ENCODE results near the gene PHF13.
"Not testable (repeated sequence)": the region's sequence is repeated elsewhere in the genome, so short reads cannot be mapped to it uniquely, and the experiment has no call there.

PHF13 gene

GRCh38 chr1:6624710-6625583 is 11.4 kb downstream of the PHF13 start, which contains the start of gene THAP3:
Gene THAP3 (plus strand): TSS chr1:6624868. CDS start chr1:6625219, 351 bp downstream.
- H3K4me3 Mint-ChIP-seq = peak within 1 kb of the TSS; percentile 93
- no peaks in the 10 kb centered on the region for H3K27me3 Mint-ChIP-seq
- peaks cover 11% of the 10 kb centered on the region for H3K36me3 Mint-ChIP-seq
- no peaks in the 10 kb centered on the region for H3K9me3 Mint-ChIP-seq
- H3K27ac Mint-ChIP-seq = peak within 1 kb of the TSS; percentile 90
- ATAC-seq (ENCODE audit: low read depth) = peak; percentile 92
- DNase-seq (ENCODE audit: low spot score in 2 of 2) = peak; percentile 84 to 90
- H3K4me1 Mint-ChIP-seq = peaks cover 25% of the 10 kb centered on the region

GRCh38 chr1:6625584-6626149 is 12.1 kb downstream of the PHF13 start:
- peak overlapping the region; percentile 90 for H3K27ac Mint-ChIP-seq
- peak overlapping the region; percentile 93 for H3K4me3 Mint-ChIP-seq
- H3K9me3 Mint-ChIP-seq = no peaks in the 10 kb centered on the region
- H3K4me1 Mint-ChIP-seq = peaks cover 25% of the 10 kb centered on the region
- H3K36me3 Mint-ChIP-seq = peaks cover 7% of the 10 kb centered on the region
- ATAC-seq (ENCODE audit: low read depth) (peak; percentile 22), DNase-seq (ENCODE audit: low spot score in 2 of 2) (no peak)
- H3K27me3 Mint-ChIP-seq = no peaks in the 10 kb centered on the region

- no peaks in the 10 kb centered on the region for H3K27me3 Mint-ChIP-seq
- H3K4me3 Mint-ChIP-seq = peak overlapping the region; percentile 59
- H3K36me3 Mint-ChIP-seq = peaks cover 8% of the 10 kb centered on the region
- no peak for DNase-seq (ENCODE audit: low spot score in 2 of 2)
- no peaks in the 10 kb centered on the region for H3K9me3 Mint-ChIP-seq
- ATAC-seq (ENCODE audit: low read depth) = peak; percentile 30
- peaks cover 25% of the 10 kb centered on the region for H3K4me1 Mint-ChIP-seq
- H3K27ac Mint-ChIP-seq = peak overlapping the region; percentile 68
Observed at GRCh38 chr1:6627031-6627430, 13.5 kb downstream of the PHF13 start.

GRCh38 chr1:6627841-6628545 is 14.5 kb downstream of the PHF13 start:
- Mint-ChIP-seq H3K4me3 (peak overlapping the region; percentile 32), H3K27ac (no peak overlapping the region), H3K4me1 (peaks cover 25% of the 10 kb centered on the region), H3K27me3 (no peaks in the 10 kb centered on the region), H3K9me3 (no peaks in the 10 kb centered on the region), H3K36me3 (peaks cover 10% of the 10 kb centered on the region)
- DNase-seq (ENCODE audit: low spot score in 2 of 2) = no peak
- no peak for ATAC-seq (ENCODE audit: low read depth)

GRCh38 chr1:6628971-6629479 is 15.5 kb downstream of the PHF13 start:
- Mint-ChIP-seq H3K4me3 (no peak overlapping the region), H3K27ac (no peak overlapping the region), H3K36me3 (peaks cover 14% of the 10 kb centered on the region), H3K9me3 (no peaks in the 10 kb centered on the region), H3K27me3 (no peaks in the 10 kb centered on the region), H3K4me1 (peaks cover 22% of the 10 kb centered on the region)
- ATAC-seq (ENCODE audit: low read depth) (no peak), DNase-seq (ENCODE audit: low spot score in 2 of 2) (no peak)

GRCh38 chr1:6630027-6630426 is 16.5 kb downstream of the PHF13 start:
- Mint-ChIP-seq H3K36me3 (peaks cover 14% of the 10 kb centered on the region), H3K4me1 (peaks cover 22% of the 10 kb centered on the region), H3K27ac (no peak overlapping the region), H3K27me3 (no peaks in the 10 kb centered on the region), H3K4me3 (no peak overlapping the region), H3K9me3 (no peaks in the 10 kb centered on the region)
- DNase-seq (ENCODE audit: low spot score in 2 of 2) (no peak), ATAC-seq (ENCODE audit: low read depth) (no peak)

GRCh38 chr1:6631058-6631457 is 17.5 kb downstream of the PHF13 start:
- DNase-seq (ENCODE audit: low spot score in 2 of 2) = no peak
- H3K36me3 Mint-ChIP-seq = peaks cover 14% of the 10 kb centered on the region
- no peak for ATAC-seq (ENCODE audit: low read depth)
- H3K27me3 Mint-ChIP-seq = no peaks in the 10 kb centered on the region
- H3K9me3 Mint-ChIP-seq = no peaks in the 10 kb centered on the region
- H3K4me1 Mint-ChIP-seq = peaks cover 20% of the 10 kb centered on the region
- H3K27ac Mint-ChIP-seq = no peak overlapping the region
- no peak overlapping the region for H3K4me3 Mint-ChIP-seq

- H3K27ac Mint-ChIP-seq = no peak overlapping the region
- DNase-seq (ENCODE audit: low spot score in 2 of 2) (no peak), ATAC-seq (ENCODE audit: low read depth) (no peak)
- H3K27me3 Mint-ChIP-seq = no peaks in the 10 kb centered on the region
- H3K4me3 Mint-ChIP-seq = no peak overlapping the region
- H3K4me1 Mint-ChIP-seq = peaks cover 4% of the 10 kb centered on the region
- peaks cover 12% of the 10 kb centered on the region for H3K36me3 Mint-ChIP-seq
- H3K9me3 Mint-ChIP-seq = no peaks in the 10 kb centered on the region
Observed at GRCh38 chr1:6632588-6633514, 19.3 kb downstream of the PHF13 start.

GRCh38 chr1:6634371-6635052 is 21.0 kb downstream of the PHF13 start:
- peak; percentile 53 for ATAC-seq (ENCODE audit: low read depth)
- no peaks in the 10 kb centered on the region for H3K9me3 Mint-ChIP-seq
- H3K4me3 Mint-ChIP-seq = no peak overlapping the region
- H3K4me1 Mint-ChIP-seq = peaks cover under 1% of the 10 kb centered on the region
- no peaks in the 10 kb centered on the region for H3K27me3 Mint-ChIP-seq
- H3K36me3 Mint-ChIP-seq = peaks cover 12% of the 10 kb centered on the region
- no peak overlapping the region for H3K27ac Mint-ChIP-seq
- no peak for DNase-seq (ENCODE audit: low spot score in 2 of 2)

GRCh38 chr1:6635161-6635909 is 21.8 kb downstream of the PHF13 start:
- H3K9me3 Mint-ChIP-seq = no peaks in the 10 kb centered on the region
- no peaks in the 10 kb centered on the region for H3K27me3 Mint-ChIP-seq
- H3K4me3 Mint-ChIP-seq = no peak overlapping the region
- DNase-seq (ENCODE audit: low spot score in 2 of 2) (no peak), ATAC-seq (ENCODE audit: low read depth) (no peak)
- no peaks in the 10 kb centered on the region for H3K4me1 Mint-ChIP-seq
- H3K27ac Mint-ChIP-seq = peak overlapping the region; percentile 65
- H3K36me3 Mint-ChIP-seq = peaks cover 11% of the 10 kb centered on the region

GRCh38 chr1:6635910-6636760 is 22.6 kb downstream of the PHF13 start:
- DNase-seq (ENCODE audit: low spot score in 2 of 2) = no peak
- H3K27me3 Mint-ChIP-seq = no peaks in the 10 kb centered on the region
- H3K9me3 Mint-ChIP-seq = no peaks in the 10 kb centered on the region
- no peaks in the 10 kb centered on the region for H3K4me1 Mint-ChIP-seq
- H3K27ac Mint-ChIP-seq = peak overlapping the region; percentile 65
- H3K4me3 Mint-ChIP-seq = no peak overlapping the region
- ATAC-seq (ENCODE audit: low read depth) = no peak
- H3K36me3 Mint-ChIP-seq = peaks cover 11% of the 10 kb centered on the region

- not testable (repeated sequence) for DNase-seq (ENCODE audit: low spot score in 2 of 2); H3K27me3 Mint-ChIP-seq; H3K4me1 Mint-ChIP-seq; H3K27ac Mint-ChIP-seq; ATAC-seq (ENCODE audit: low read depth); H3K9me3 Mint-ChIP-seq; H3K4me3 Mint-ChIP-seq
- peaks cover 14% of the 10 kb centered on the region for H3K36me3 Mint-ChIP-seq
Observed at GRCh38 chr1:6636778-6637177, 23.2 kb downstream of the PHF13 start.
